OCI-M1 (cell line): ENCODE results near the gene DELE1.
A peak's percentile ranks its signal among the peaks of the same experiment; 100 is the strongest.

Source experiments
- DNase-seq: peaks from one replicate; lab custom pipeline; 2025; lab: John Stamatoyannopoulos, UW

Gene DELE1

DNA sequence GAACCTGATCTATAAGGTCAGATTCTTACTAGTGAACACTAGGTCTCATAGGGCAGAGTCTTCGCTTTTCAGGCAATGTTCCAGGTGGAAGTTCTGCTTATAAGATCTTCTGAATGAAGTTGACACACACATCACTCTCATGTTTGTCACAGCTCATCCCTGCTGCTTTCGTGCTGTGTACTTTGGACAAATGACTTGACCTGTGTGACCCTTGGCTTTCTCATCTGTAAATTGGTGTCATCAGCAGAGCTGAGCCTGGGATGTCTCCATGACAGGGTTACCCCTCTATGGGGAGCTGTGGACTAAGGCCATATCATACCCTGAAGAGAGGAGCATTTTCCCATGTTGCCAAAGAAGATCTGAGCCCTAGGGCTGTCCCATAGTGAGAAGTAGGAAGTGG lies 2.8 kb downstream of the DELE1 start:
- DNase-seq: no peak

- no peak for DNase-seq
Observed at GRCh38 chr5:141928051-141928450, 4.4 kb downstream of the DELE1 start.

DNA sequence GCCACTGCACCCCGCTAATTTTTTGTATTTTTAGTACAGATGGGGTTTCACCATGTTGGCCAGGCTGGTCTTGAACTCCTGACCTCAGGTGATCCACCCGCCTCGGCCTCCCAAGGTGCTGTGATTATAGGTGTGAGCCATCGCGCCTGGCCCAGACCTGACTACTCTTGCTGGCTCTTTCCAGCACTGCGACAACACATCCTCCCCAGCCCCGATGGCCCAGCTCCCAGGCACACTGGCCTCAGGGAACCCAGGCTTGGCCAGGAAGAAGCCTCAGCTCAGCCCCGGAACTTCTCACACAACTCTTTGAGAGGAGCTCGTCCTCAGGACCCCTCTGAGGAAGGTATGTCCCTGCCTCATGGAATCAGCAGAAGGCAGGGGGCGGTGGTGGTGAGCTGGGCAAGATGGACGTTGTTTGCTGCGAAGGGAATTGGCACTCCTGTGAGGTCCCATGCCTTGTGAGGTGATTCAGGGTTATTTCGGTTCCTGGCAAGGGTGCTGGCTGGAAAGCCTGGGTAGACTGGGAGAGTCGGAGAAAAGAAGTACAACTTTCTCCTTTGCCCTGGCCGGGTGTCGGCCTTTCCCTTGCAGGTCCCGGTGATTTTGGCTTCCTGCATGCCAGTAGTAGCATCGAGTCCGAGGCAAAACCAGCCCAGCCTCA lies 5.9 kb downstream of the DELE1 start:
- DNase-seq: no peak

- DNase-seq: no peak
Observed at GRCh38 chr5:141931694-141932093, 8.0 kb downstream of the DELE1 start.

- DNase-seq: no peak
Observed at GRCh38 chr5:141933151-141933550, 9.5 kb downstream of the DELE1 start.

DNA sequence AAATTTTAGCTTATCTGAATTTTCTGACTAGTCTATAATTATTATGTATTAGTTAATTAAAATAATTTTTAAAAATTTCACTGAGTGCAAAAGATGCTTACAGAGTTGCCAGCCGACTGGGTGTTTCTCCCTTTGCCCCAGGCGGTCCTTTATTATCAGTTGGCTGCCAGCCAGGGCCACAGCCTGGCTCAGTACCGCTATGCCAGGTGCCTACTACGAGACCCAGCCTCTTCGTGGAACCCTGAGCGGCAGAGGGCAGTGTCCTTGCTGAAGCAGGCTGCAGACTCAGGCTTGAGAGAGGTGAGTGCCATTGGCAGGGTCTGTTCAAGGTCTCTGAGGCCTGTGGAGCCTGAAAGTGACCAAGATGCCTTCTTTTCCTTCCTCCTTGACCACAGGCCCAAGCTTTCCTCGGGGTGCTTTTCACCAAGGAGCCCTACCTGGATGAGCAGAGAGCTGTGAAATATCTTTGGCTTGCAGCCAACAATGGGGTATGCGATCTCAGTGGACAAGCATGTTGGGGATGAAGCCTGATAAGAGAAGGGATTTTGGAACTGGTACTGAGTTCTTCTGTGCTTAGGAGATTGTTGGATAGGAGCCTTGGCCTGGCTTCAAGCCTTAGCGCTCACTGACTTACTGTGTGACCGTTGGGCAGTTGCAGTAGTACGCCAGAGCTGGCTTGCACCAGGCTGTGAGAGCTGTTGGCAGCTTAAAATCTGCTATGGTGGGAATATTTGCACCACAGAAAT lies 10.6 kb downstream of the DELE1 start:
- DNase-seq: no peak

DNA sequence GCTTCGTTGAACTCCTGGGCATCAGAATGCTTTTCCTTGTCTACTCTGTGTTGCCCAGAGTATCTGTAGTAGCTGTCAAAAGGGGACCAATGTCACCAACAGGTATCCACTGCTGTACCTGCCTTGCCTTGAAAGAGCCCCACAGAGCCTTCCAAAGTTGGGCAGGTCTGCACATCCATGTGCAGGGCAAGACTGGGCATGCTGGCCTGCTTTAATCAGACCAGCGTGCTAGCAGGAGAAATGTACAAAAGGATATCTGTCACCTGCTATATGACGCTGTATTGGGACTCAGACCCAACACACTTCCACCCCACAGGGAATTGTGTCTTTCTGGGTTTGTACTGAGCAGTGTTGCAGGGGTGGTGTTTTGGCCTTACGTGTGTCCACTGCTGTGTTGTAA lies 11.9 kb downstream of the DELE1 start:
- DNase-seq: no peak

DNA sequence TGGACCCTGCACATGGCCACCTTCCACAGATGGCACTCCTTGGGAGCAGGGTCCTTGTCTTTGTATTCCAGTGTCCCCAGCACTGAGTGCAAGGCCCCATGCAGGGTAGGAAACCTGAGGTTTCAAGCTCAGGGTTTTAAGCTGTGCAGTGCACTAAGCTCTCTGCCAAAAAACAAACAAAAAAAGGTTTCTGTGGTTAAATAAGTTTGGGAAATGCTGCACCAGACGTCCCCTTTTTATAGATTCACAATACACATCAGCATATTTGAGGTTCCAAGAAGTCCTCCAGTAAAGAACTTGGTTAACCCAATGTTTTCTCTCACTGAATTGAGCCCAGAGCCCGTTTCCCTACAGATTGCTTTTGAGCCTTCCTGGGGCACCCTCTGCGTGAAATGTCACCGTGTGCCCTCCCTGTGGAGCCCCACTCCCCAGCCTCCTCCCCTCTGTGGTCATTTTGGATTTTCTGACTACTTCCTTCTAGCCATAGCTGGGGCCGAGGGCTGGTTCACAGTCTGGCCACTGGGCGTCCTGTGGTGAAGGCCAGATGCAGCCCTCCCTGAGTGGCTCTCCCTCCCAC lies 17.1 kb downstream of the DELE1 start:
- peak; percentile 36 for DNase-seq

- no peak for DNase-seq
Observed at GRCh38 chr5:141941307-141941706, 17.6 kb downstream of the DELE1 start.

DNA sequence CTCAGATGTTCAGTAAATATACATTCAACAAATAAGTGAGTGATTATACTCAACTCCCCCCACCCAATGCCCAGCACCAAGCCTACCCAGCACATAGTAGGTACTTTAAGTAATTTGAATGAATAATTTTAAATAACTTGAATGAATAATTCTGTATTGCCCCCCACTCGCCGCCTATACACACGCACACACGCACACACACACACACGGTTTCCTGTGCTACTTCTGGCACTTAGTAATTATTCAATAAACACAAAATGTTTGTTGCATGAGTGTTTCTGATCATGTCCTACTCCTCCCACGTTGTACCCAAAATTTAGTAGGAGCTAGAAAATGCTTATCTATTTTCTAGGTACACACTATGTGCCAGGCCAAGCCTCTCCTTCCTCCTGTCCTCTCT lies 18.1 kb downstream of the DELE1 start:
- no peak for DNase-seq

DNA sequence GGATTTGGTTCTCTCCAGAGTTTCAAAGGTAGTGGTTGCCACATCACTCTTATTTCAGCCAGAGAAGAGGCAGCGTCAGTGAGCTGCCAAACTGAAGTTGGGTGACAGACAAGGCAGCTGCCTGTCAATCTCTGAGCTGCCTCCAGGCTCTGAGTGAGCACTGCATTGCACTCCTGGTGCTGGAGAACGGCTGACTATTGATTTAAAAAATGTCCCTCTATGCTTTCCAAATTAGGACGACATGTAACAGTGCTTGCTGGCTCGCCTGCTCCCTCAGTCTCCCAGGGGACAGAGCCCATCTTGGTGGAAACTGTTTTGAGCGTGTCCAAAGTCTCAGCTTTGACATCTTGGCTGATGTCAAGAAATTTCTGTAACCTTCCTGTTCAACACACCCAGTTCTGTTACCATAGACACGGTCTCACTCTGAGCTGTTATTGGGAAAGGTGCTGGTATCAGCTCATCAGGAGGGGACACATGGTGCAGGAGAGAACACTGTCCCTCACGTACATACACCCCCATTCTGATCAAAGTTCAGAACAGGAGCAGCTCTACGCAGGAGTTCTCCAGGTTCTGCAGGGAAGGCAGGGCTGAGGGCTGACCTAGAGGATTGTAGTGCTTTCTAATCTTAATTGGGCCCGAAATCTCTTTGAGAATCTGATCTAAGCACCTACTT lies 18.6 kb downstream of the DELE1 start:
- DNase-seq: no peak

DNA sequence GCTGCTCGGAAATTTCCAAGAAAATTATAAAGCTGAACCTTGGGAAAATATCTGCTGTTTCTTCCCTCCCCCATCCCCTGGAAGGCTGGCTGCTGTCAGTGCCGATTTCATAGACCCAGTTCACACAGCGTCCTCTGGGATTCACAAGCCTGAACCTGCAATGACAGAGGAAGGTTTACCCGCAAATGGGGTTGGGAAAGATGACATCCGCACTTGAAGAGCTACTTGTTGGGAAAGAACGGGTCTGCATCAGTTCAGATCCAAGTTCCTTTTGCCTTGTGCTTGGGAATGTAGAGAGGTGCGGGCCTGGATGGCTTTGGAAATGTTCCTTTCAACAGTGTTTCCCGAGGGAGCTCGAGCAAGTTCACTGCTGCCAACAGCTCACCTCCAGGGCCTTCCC lies 20.4 kb downstream of the DELE1 start:
- DNase-seq: no peak

- no peak for DNase-seq
Observed at GRCh38 chr5:141945511-141946051, 21.9 kb downstream of the DELE1 start.

- no peak for DNase-seq
Observed at GRCh38 chr5:141947316-141947715, 23.6 kb downstream of the DELE1 start.

DNA sequence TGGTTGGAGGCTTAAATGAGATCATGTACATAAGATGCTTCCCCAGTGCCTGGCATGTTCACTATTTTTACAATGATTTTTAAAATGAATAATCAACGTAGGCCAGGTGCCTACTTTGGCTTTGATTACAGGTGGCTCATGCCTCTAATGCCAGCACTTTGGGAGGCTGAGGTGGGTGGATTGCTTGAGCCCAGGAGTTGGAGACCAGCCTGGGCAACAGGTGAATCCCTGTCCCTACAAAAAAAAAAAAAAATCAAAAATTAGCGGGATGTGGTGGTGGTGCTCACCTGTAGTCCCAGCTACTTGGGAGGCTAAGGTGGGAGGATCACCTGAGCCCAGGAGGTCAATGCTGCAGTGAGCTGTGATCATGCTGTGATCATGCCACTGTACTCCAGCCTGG lies 25.1 kb downstream of the DELE1 start:
- no peak for DNase-seq

DNA sequence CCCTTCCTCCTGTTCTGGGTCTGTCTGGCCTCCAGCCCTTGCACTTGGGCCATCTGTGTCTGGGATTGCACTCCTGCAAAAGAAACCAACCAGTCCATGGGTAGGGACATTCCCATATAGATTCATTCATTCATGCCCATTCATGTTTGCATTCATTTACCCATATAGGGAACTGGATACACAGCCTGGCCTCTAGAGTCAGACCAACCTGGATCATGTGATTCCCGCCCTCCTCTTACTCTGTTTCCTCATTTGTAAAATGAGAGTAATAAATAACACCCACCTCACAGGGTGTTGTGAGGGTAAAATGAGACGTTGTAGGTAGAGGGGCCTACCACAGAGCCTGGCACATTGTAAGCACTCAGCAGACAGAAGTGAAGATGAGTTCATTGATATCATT lies 25.8 kb downstream of the DELE1 start:
- no peak for DNase-seq

DNA sequence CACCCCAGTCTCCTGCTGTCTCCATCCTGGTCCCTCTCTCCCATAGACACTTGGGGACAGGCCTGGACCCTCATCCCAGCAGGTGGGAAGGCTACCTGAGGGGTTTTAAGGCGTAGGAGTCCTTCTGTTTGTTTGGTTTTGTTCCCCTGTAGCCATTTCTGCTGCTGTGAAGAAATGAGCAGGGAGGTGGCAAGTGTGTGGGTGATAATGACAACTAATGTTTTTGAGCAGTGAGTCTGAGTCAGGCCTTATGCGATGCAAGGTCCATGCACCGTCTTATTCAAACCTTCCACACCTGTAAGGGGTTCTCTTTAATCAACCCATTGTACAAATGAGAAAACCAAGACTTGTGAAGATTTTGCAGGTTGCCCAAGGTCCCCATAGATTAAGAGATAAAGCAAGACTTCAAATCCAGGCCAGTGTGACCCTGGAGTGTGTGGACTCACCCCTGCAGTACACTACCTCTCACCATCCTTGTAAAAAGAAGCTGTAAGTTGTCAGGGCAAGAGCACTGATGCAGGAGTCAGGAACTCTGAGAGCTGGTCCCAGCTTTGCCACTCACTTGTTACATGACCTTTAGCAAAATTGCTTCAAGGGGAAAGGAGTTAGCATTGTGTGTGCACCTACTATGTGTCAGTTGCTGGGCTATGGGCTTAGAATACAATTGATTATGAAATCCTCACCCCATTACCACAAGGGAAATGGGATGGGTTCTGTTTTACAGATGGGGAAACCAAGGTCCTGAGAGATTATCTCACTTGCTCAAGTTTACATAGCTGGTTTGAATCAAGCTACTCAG lies 26.7 kb downstream of the DELE1 start:
- DNase-seq: no peak

- no peak for DNase-seq
Observed at GRCh38 chr5:141951332-141951781, 27.7 kb downstream of the DELE1 start.

DNA sequence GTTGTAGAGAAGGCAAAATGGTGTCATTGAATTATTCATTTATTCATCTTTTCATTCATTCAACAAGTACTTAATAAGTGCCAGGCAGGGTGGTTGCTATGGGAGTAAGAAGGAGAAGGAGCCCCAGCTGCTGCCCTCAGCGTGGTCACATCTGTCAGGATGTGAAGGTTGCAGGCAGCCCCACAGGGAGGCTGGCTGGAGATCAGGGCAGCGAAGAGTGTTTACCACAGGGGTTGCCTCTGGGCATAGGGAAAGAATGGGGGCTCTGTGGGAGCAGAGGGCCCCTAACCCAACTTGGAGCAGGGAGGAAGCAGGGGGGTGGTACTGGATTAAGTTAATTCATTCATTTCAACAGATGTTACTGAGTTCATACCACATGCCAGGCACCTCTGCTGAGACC lies 28.3 kb downstream of the DELE1 start:
- DNase-seq: no peak

GRCh38 chr5:141954194-141954593 lies 30.5 kb downstream of the DELE1 start:
- DNase-seq: no peak

- peak; percentile 25 for DNase-seq
Observed at GRCh38 chr5:141957367-141957996, 33.8 kb downstream of the DELE1 start.
